Activated T-cell treated with anti-CD3 and anti-CD28 coated beads, Interleukin-2, amount 50 U/mL, for 48 hours (primary cell): ENCODE data around the gene CZIB.

Experiments used
- DNase-seq, 2 experiments: peaks; one replicate each; pipeline ENCODE4 v3.0.0-alpha.2; 2020

The CZIB gene

DNA sequence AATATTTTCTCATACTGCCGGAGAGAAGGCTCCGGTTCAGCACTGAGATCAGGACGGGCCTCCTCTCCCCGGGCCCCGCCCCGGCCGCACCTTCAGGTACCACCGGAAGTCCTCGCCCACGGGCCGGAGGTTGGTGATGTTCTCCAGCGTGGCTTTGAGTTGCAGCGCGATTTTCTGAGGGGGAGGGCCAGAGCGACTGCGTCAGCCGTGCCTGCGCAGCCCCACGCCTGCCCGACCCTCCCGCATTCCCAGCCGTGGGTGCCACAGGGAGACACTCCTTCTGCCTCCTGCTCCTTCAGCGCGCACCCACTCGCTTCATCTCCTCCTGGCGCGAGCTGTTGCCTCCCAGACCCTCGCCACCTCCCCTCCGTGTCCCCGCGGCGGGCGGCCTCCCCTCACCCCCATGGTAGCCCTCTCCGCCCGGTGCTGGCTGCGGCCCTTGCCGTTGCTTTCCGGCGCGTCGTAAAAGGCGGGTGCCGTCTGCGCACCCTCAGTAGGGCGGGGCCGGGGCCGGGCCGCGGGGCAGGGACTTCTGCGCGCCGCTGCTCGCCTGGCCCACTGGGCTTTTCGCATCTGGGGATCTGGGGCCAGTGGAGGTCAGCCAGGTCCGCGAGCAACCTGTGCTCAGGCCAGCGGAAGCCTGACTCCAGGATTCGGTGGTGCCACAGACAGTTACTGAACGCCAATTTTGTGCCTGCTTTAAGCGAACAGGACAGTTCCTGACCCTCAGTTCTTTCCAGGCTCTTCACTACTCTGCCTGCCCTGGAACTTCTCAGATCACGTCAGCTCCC, at the start of gene CZIB:
Gene CZIB, minus strand, starts transcription at position 464 of the 791 bp plus-strand sequence. Its CDS starts 59 bp downstream, at position 405.
- DNase-seq: peak; percentile 96 to 97

DNA sequence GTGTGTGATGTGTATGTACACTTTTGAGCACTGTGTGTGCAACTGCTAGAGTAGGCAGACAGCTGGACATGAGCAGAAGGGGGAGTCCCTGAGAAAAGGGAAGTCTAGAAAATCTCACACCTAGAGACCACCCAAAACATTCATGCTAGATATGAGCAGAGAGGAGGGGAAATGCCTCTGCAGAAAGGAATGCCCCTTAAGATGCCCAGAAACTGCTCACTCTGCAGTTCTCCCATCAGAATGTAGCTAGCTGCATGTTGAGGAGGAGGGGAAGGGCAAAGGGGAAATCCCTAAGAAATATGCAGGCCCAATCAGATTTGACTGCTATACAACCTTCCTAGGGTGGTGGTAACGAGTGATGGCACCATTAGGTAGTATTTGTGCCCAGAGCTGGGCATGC, 49.7 kb upstream of the CZIB start:
- DNase-seq: no peak

DNA sequence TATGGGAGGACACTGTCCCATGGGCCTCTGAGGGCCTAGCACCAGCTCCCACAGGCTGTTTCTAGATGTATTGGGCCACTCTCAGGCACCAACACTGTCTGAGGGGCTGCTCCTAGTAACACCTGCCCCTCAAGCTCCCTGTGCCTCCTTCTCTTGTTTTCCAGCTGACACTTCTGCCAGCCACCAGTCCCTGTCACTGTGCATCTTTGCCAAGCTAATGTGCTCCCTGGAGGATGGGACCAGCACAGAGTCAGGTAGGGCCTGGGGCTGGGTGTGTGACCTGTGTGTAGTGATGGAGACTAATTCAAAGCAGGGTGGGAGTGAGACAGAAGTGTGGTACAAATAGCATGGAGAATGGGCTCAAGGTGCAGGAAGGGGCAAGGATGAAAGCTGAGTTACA, 47.3 kb upstream of the CZIB start:
- no peak for DNase-seq

DNA sequence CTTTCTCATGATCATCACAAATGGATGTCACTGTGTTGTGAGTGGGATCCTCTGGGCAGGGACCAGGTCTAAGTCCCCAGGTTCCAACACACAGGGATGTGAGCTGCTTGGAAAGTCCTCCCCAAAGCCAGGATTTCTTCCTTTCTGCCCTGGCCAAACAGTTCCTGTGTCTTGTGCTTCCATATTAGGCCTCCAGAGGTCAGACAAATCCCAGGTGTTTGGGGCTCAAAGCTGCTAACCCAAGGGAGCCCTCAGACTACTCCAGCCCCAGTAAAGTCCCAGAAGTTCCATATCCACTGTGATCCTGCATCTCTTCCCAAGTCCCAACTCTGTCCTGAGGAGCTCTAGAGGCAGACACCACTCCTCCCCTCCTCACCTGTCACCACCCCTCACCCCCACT, 45.6 kb upstream of the CZIB start:
- DNase-seq: peak in 1 of 2 experiments; percentile 15

DNA sequence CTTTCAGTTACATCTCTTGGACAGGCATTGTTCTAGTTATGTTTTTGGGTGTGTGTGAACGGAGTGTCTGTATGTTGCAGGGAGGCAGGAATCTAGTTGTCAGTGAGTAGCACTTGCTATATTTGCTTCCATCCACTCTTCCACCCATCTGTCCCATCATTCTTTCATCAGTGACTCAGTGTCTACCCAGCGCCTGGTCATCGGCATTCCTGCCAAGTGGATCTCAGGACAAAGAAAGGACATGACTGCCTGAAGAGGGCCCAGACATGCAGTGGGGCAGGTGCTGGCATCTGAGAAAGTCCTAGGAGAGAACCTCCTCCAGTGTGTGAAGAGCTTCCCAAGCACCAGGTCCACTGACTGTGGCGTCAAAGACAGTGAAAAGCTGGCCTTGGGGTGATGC, 45.1 kb upstream of the CZIB start:
- peak in 1 of 2 experiments; percentile 3 for DNase-seq

DNA sequence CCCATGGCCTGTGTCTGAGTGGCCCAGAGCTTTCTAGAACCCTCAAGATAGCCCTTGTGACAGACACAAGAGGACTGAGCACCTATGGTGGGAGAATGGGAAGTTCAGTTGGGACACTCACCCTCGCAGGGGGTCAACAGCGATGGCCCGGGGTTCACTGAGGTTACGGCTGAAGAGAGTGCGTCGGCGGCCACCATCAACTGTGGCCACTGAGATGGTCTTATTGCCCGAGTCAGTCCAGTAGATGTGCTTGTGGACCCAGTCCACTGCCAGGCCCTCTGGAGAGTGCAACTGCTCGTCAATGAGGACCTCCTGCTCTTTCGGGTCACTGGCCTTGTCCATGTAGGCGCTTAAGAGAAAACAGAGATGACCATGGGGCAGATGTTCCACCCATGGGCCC, 43.6 kb upstream of the CZIB start:
- peak in 1 of 2 experiments; percentile 1 for DNase-seq

DNA sequence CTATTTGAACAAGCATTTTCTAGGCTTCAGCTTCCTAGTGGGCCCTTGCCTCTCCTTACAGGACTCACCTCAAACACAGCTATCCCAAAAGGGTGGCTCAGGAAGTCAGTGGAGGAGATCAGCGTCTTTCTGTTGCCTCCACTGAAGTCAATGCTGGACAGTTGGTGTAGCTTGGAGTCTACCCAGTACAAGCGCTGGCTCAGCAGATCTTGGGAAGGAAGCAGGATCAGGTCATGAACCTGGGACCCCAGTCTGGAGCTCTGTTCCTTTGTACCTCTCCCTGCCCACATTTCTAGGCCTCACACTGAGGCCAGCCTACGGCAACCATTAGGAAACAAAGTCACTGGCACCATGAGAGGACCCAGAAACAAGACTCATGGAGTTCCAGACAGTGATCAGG, 41.6 kb upstream of the CZIB start:
- no peak for DNase-seq

DNA sequence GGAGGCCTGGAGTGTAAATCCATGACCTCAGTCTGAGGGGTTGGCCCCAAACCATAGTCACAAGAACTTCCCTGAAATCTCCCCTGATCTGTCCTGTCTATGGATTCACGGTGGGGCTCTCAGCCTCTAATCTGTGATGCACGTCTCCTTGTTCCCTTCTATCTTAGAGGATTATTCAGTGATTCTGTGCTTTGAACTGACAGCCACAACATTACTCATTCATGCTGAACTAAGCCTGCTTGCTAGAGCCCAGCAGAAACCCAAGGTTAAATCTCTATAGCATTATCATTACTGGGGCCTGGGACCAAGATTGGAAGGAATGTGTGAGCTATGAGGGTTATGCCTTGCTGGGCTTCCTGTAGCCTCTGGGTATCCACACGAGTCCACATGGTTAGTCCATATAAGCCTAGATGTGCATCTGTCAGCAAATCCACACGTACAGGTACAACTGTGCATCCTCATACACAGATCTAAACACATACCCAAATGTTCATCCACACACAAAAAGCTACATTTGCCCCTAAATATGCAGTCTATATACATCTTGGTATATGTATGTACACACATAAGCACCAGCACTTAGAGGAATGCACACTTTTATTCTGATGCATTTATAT, 40.3 kb upstream of the CZIB start:
- peak in 1 of 2 experiments; percentile 4 for DNase-seq

DNA sequence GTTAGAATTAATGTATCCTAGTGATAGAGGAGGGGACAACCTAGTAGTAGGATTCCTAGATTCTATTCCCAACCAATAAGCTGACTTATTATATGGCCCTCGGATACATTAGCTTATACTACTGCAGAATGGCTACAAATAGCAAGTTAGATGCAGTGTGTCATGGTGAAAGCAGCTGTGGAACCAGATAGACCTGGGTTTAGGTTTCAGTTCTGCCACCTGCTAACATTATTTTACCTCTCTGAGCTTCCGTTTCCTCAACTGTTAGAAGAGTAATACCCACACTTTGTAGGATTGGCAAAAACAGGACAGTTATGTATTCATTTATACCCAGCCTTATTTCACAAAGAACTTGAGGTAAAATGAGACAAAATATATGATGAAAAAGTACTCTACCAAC, 39.5 kb upstream of the CZIB start:
- no peak for DNase-seq

DNA sequence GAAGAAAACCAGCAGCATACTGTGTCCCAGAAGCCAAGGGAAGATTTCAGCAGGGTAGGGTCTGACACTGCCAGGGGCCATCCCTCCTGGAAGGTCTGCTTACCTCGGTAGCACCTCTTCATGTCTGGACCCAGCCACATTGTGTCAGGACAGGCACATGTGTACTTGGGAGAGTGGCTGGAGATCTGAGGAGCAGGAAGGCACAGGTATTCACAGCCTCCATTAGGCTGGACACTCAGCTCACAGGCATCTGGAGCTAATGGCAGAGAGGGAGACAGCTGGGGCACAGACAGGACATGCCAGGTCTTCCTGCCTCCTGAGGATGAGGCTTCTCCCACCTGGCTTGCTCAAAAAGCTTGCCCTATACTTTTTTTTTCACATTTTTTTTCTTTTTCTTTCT, 37.8 kb upstream of the CZIB start:
- no peak for DNase-seq

DNA sequence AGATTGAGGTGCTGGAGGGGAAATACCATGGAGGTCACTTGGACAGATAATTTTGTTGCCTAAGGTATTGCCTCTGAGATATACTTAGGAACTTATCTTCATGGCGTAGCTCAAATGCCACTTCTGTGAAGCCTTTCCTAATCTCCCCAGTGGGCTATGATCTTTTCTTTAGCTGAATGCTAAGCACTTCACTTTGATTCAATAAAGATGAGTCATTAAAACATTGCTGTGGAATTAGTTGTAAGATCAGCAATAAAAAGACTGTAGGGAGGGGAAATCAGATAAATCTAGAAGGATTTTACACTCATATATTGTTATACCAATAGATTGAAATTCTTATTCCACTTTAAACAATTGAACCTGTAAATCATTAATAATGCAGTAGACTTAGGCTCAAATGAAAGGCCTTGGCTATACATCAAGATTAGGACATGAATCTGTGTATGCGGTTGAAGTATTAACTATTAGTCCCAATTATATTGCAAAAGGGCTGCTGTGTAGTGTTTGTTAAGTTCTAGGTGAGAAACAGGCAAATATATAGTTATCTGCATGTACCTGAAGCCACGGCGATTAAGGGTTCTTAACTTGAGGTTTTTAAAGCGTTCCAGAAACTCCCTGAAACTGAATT, 37.1 kb upstream of the CZIB start:
- DNase-seq: no peak

DNA sequence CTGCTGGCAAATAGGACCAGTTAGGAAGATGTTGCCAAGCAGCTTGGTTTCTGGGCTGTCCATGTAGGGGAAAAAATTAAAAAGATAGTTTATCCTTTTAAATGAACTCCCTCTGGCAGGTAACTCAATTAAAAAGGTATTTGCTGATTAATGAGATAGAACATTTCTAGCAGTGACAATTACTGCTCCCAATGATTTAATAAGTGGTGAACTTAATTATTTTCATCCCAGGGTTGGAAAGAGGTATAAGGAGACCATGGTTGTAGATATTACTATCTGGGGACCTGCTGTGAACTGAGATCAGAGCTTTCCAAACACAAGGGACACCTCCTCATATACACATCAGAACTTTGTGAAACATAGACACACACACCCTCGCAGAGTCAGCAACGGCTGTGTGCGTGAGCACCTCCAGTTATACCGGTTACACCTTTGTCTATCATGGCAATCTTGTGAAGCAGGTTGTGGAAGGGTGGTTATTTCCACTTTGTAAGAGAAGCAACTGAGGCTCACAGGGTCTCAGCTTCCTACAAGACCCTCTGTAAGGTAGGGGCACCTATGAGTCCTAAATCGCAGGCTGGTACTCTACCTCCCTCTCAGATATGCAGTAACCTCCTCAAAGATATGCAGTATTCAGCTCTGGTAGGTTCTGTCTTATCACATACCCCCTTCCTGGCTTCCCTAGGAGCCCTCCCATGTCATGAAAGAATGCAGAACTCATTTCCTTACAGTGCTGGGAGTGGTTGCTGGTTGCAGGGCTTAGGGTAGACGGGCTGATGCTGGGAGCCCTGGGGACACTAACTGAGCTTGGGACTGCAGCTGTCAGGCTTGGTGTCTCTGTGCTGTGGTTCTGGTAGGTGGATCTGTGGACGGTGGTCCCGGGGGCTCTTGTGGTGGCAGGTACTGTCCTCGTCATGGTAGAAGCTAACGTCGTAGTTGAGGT, 36.3 kb upstream of the CZIB start:
- no peak for DNase-seq

DNA sequence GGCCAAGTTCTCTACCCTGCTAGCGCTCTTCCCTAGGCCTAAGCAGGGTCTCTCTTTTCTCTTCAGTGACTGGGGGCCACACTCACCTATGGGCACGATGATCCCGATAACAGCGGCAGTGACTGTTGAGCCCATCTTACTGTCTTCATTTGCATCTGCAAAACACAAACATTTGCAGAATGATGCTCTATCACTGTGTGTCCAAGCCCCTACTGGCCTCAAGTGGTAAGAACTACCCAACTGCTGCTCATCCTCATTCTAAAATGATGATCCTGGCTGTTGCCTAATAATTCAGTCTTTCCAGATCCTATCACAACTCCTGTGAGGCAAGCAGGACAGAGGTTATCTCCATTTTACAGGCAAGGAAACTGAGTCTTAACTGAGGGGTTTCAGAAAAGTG, 34.6 kb upstream of the CZIB start:
- no peak for DNase-seq

DNA sequence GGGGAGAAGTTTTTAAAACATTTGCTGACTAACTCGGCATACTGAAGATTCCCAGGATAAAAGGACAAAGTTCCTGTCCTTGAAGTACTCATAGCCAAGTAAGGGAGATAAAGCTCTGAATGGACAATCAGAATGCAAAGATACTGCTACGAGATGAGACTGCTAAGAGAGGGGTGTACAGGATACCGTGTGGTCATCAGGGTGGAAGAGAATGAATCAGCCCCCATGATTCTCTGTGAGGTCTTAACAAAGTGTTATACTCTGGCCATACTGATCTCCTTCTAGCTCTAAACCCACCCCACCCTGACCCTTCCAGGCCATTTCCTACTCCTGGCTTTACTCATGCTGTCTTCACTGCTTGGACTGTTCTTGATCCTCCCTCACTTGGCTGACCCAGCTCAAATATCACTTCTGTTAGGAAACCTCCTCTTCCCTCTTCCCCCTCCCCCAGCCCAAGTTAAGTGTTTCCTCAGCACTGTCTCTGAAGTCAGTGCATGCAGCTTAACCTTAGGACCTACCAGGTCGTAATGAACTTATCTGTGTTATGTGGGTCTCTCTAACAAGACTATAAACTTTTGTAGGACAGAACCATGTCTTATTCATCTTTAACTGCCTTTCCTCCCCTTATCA, 33.7 kb upstream of the CZIB start:
- no peak for DNase-seq

DNA sequence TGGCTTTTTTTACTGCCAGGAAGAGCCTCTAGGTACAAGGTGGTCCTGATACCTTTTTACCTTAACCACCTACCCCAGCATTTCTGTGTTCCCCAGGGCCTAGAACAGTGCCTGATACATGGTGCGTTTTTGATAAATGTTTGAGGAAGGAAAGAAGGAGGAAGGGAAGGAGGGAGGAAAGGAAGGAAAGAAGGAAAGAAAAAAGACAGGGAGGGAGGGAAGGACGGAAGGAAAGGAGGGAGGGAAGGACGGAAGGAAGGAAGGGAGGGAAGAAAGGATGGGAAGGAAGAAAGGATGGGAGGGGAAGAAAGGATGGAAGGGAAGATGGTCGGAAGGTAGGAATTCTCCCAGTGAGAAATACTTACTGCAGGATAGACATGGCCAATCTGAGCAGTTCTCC, 29.9 kb upstream of the CZIB start:
- no peak for DNase-seq

DNA sequence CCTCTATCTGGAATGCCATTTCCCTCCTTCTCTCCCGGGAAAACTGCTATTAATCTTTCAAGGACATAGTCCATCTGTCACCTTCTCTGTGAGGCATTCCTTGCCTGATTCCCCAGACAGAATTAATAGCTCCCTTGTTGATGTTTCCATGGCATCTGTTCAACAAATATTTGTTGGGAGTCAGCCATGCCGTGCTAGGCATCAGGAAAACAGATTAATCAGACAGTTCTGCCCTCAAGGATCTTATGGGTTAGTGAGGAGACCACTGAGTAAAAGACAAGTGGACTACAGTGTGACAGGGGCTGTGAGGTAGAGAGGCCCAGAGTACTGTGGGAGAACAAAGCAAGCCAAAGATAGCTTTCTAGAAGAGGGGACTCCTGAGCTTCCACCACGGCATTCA, 29.3 kb upstream of the CZIB start:
- no peak for DNase-seq

DNA sequence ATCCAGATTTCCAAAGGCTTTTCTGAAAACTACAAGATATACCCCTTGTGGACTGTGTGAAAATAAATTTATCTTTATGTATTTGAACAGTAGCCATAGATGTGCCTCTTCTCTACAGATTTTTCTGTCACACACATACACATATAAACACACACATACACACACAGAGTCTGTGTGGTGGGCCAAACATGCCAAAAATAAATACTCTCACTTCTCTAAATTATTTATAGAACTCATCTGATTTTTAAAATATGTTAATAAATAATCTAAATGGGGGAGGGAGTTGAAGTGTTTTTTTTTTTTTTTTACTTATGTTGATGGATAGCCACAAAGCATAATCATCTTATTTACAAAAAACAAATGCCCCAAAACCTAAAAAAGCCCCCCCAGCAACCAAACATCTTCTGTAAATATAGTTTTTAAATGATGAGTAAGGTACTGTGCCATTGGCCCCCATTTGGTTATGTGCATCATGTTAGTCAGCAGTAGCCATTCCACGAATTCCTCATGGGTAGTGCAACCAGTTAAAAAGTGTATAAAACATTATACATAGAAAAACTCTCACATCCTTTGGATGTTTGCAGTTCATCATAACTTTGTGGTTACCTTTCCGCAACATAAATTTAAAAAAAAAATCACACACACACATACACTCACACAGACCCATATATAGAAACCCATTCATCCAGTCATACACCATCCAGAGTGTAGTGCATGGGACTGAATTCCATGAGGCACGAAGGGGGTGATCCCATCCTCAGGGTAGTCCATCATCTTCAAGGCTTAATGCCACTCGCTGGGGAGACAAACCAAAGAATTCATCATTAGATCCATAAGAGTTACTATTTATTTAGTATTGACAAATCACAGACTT, 26.1 kb upstream of the CZIB start:
- no peak for DNase-seq

DNA sequence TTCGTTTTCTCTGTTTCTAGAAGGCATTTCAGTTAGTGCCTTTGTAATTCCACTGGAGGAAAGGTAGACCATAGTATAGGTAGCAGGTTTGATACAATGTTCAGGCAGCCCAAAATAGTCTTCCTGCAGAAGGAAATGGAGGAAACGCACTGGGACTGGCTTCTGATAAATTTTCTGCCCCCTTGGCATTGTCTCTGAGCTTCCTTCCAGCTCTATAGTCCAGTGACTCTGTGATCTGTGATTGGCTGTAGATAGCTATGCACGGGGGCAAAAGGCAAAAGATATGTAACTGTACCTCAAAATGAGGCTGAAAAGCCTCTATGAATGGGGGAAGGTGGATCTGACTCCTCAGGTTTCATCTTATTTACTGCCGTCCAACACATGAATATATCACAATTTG, 23.7 kb upstream of the CZIB start:
- DNase-seq: no peak

DNA sequence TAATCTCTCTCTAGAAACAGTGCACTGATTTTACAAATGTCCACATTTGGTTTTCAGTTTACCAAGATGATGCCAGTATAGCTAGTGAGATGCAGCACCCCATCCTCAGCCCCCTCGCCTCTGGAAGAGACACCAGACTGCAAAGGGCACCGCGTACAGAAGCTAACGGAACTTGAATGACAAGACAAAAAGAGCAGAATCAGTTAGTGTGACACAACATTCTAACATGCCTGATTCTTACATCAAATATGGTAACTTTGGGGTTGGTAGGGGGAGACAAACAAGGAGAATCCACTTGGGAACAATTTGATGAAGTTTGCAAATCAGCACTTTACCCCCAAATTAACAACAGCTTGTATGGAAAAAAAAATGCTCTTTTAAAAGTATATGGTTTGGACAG, 21.9 kb upstream of the CZIB start:
- no peak for DNase-seq

DNA sequence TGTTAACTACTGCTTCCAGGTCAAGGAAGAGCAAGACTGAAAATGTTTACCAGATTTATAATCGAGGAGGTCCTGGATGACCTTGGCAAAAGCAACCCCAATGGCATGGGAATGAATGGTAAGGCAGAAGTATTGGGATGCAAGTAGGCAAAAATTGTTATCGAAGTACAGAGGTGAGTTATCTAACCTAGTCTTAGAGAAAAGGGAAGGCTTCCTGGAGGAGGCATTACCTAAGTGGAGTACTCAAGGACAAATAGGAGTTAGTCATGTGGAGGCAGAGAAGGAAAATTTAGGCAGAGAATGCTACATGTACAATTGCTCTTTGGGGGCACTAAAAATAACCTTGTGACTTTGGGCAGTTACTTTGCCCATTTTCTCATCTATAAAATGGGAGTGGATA, 21.4 kb upstream of the CZIB start:
- no peak for DNase-seq
